CD8-positive, alpha-beta memory T cell (primary cell): ENCODE measurements around the gene WNT1. TPM values are rescaled to one million over a fixed set of nuclear protein-coding genes. Genes with fewer than 3 reads are reported as not detected.

ENCODE experiments used
- CTCF ChIA-PET: fragments of 350-600 bp; sonication (Branson Sonifier 250); formaldehyde crosslinking; loops from one replicate; lab custom pipeline; 2021; ENCODE audit warnings: antibody characterized with exemption; lab: Charles Lee
- POLR2A ChIA-PET: fragments of 350-600 bp; sonication (Branson Sonifier 250); formaldehyde crosslinking; loops from one replicate; lab custom pipeline; 2021; ENCODE audit warnings: antibody characterized with exemption; lab: Charles Lee
- DNase-seq, 5 donors: peaks; one replicate each; pipeline versions ENCODE4 v3.0.0 to v3.0.0-alpha.2; 2020 to 2022; ENCODE audit warnings: mixed read lengths in 1 of 5
- H3K27ac ChIP-seq: one replicate; pipeline ENCODE4 v1.7.0; 2013; ENCODE audit warnings: low read depth, mild to moderate bottlenecking, low read length, moderate library complexity
- H3K27me3 ChIP-seq: 2 replicates; pipeline ENCODE4 v1.7.0; 2013; ENCODE audit warnings: low read length, mild to moderate bottlenecking; ENCODE audit not compliant: insufficient read depth, poor library complexity, severe bottlenecking
- H3K36me3 ChIP-seq: 2 replicates; pipeline ENCODE4 v1.7.0; 2013; ENCODE audit warnings: mild to moderate bottlenecking, low read length, moderate library complexity; ENCODE audit not compliant: insufficient read depth
- H3K4me1 ChIP-seq: 2 replicates; pipeline ENCODE4 v1.7.0; 2013; ENCODE audit warnings: mild to moderate bottlenecking, low read length, moderate library complexity; ENCODE audit not compliant: insufficient read depth
- H3K4me3 ChIP-seq: 2 replicates; pipeline ENCODE4 v1.7.0; 2013; ENCODE audit warnings: mild to moderate bottlenecking, low read length
- H3K9me3 ChIP-seq: 2 replicates; pipeline ENCODE4 v1.7.0; 2013; ENCODE audit warnings: mild to moderate bottlenecking, low read length
- H3K27ac Mint-ChIP-seq, 8 donors: one replicate each; pipeline ENCODE4 v1.8.0; 2020 to 2021; ENCODE audit warnings: mixed read lengths in 8 of 8, mild to moderate bottlenecking in 6 of 8, inconsistent platforms in 3 of 8, moderate library complexity in 3 of 8
- H3K27me3 Mint-ChIP-seq, 2 donors: one replicate each; pipeline ENCODE4 v1.8.0; 2020 to 2021; ENCODE audit warnings: mixed read lengths in 2 of 2, mild to moderate bottlenecking in 1 of 2, moderate library complexity in 1 of 2
- H3K36me3 Mint-ChIP-seq, 3 donors: one replicate each; pipeline ENCODE4 v1.8.0; 2020 to 2021; ENCODE audit warnings: mixed read lengths in 3 of 3, inconsistent platforms in 1 of 3, mild to moderate bottlenecking in 1 of 3
- H3K4me1 Mint-ChIP-seq, 3 donors: one replicate each; pipeline ENCODE4 v1.8.0; 2020 to 2021; ENCODE audit warnings: mixed read lengths in 3 of 3, inconsistent platforms in 1 of 3, mild to moderate bottlenecking in 1 of 3
- H3K4me3 Mint-ChIP-seq, 7 donors: one replicate each; pipeline ENCODE4 v1.8.0; 2020 to 2021; ENCODE audit warnings: mixed read lengths in 7 of 7, mild to moderate bottlenecking in 6 of 7, moderate library complexity in 4 of 7, inconsistent platforms in 2 of 7
- H3K9me3 Mint-ChIP-seq, 5 donors: one replicate each; pipeline ENCODE4 v1.8.0; 2020 to 2022; ENCODE audit warnings: mixed read lengths in 5 of 5, mild to moderate bottlenecking in 3 of 5, moderate library complexity in 2 of 5, inconsistent platforms in 1 of 5
- polyA plus RNA-seq: library from polyadenylated mRNA; unstranded; fragments of 300-500 nt; fragmentation: Illumina TruSeq; gene quantifications from one replicate; pipeline ENCODE4 v1.2.3, GENCODE V29; 2021
- total RNA-seq, 2 experiments: library from RNA; stranded (reverse); gene quantifications; one replicate each; pipeline ENCODE4 v1.2.3, GENCODE V29; 2021

Gene WNT1
- total and polyA plus RNA-seq, 3 experiments from 2014 or later, result 2.3 TPM; not detected in 2

DNA sequence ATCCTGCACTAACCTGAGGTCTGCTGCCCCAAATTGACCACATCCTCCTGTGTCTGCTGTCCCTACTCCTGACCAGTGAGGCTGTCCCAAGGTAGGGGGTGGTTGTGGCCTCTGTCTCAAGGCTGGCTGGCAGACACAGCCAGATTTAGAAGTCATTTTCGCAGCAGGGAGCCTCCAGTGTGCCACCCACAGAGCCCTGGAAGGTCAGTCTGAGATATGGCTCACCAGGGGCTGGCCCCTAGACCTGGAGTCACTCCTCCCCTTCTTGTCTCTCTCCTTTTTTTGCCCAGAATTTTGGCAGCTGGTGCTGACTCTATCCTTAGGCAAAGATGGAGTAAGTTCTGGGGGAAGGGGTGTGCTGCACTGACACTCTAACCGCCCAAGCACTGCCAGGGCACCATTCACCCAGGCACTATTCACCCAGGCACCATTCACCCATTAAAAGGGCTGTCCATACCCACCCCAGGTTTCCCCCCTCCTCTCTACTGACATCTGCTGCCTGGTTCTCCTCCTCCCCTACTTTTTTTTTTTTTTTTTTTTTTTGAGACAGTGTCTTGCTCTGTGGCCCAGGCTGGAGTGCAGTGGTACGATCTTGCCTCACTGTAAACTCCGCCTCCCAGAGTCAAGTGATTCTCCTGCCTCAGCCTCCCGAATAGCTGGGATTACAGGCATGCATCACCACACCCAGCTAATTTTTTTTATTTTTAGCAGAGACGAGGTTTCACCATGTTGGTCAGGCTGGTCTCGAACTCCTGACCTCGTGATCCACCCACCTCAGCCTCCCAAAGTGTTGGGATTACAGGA, 13.3 kb downstream of the WNT1 start:
- Mint-ChIP-seq H3K4me3 (no peak overlapping the region), H3K9me3 (no peaks in the 10 kb centered on the region), H3K36me3 (no peaks in the 10 kb centered on the region), H3K4me1 (peaks cover 14 to 25% (median 20%) of the 10 kb centered on the region in 3 donors), H3K27ac (no peak overlapping the region), H3K27me3 (peaks cover 45 to 48% of the 10 kb centered on the region in 2 donors)
- Histone ChIP-seq H3K9me3 (no peaks in the 10 kb centered on the region), H3K4me1 (peaks cover 5% of the 10 kb centered on the region), H3K27ac (no peak overlapping the region), H3K27me3 (peaks cover 5% of the 10 kb centered on the region), H3K4me3 (no peak overlapping the region), H3K36me3 (no peaks in the 10 kb centered on the region)
- CTCF ChIA-PET, result interaction anchor here (1.2 to 15.2 kb wide), 5 partner anchors 11 to 139 kb away, joined by 3 to 237 read pairs (median 10); partner anchors contain the start of genes DDX23 and WNT1
- DNase-seq, result no peak
- POLR2A ChIA-PET, result interaction anchor here (0.6 kb wide), 1 partner anchor 18 kb away, joined by 5 read pairs; no protein-coding TSS in a partner anchor

DNA sequence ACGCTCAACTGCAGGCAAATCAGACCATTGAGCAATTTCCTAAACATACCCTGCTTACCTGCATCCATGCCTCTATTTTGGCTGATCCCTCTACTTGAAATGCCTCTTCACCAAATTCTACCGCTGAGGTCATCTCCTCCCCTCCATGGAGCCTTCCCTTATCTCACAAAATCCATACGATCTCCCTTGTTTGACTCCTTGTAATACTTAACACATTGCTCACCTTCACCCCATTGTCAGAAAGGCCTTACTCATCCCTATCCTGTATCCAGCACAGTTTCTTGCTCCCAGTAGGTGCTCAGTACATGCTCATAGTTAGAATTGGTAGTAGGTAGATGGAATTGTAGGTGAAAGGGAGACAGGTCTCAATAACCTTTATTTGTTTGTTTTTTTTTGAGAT, 15.7 kb downstream of the WNT1 start:
- Mint-ChIP-seq H3K27me3 (peaks cover 45 to 51% of the 10 kb centered on the region in 2 donors), H3K9me3 (no peaks in the 10 kb centered on the region), H3K36me3 (no peaks in the 10 kb centered on the region), H3K4me3 (no peak overlapping the region), H3K4me1 (peaks cover 16 to 31% (median 21%) of the 10 kb centered on the region in 3 donors), H3K27ac (peak overlapping the region in 1 of 8 donors; percentile 59)
- no peaks in the 10 kb centered on the region for H3K36me3 ChIP-seq
- ChIA-PET CTCF (interaction anchor here (1.2 to 15.2 kb wide), 8 partner anchors 12 to 141 kb away, joined by 3 to 237 read pairs (median 5); partner anchors contain the start of genes ARF3, DDX23 and WNT1), POLR2A (interaction anchor here (0.7 to 0.8 kb wide), 2 partner anchors 12 to 115 kb away, joined by 4 to 12 read pairs; no protein-coding TSS in a partner anchor)
- DNase-seq, result no peak
- no peaks in the 10 kb centered on the region for H3K9me3 ChIP-seq
- no peak overlapping the region for H3K4me3 ChIP-seq
- H3K27me3 ChIP-seq, result peaks cover 15% of the 10 kb centered on the region
- peaks cover 21% of the 10 kb centered on the region for H3K4me1 ChIP-seq
- H3K27ac ChIP-seq, result no peak overlapping the region

DNA sequence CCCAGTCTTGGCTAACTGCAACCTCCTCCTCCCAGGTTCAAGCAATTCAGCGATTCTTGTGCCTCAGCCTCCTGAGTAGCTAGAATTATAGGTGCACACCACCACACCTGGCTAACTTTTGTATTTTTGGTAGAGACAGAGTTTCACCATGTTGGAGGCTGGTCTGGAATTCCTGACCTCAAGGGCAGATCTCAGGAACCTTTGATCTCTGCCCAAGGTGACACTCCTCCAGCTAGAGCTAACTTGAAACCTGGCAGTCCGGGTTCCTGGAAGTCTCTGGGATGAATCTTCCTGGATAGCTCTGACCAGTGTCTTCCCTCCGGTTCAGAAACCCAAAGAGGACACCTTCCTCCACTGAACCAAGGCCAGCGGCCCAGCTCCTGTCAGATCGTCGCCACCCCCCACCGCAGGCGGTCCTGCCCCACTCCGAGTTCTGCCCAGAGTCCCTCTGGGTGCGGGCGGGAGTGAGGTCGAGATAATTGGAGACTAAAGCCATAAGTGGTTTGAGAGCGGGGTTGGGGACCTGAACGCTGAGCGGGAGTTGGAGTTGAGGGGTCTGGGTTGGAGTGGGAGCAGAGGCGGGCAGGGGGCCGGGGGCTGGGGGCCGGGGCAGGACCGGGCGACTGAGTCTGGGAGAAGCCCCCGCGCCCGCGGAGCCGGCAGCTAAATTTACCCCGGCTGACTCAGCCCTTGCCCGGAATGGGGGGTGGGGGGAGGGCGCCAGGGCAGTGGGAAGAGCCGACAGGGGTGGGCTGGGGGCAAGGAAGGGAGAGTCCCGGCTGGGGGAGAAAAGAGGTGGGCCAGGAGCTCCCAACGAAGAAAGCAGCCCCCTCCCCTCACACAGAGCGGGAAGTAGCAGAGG, 16.3 kb downstream of the WNT1 start:
- no peaks in the 10 kb centered on the region for H3K9me3 Mint-ChIP-seq
- ChIA-PET CTCF (interaction anchor here (0.8 to 15.2 kb wide), 8 partner anchors 10 to 142 kb away, joined by 3 to 237 read pairs (median 5); partner anchors contain the start of genes DDX23 and WNT1), POLR2A (interaction anchor here (0.8 kb wide), 1 partner anchor 13 kb away, joined by 4 read pairs; no protein-coding TSS in a partner anchor)
- Histone ChIP-seq H3K4me1 (peaks cover 25% of the 10 kb centered on the region), H3K9me3 (no peaks in the 10 kb centered on the region), H3K36me3 (no peaks in the 10 kb centered on the region), H3K27me3 (peaks cover 18% of the 10 kb centered on the region), H3K4me3 (no peak overlapping the region), H3K27ac (no peak overlapping the region)
- H3K27ac Mint-ChIP-seq, result peak overlapping the region in 2 of 8 donors; percentile 85 to 96
- H3K4me3 Mint-ChIP-seq, result no peak overlapping the region
- no peak for DNase-seq
- H3K27me3 Mint-ChIP-seq, result peaks cover 43 to 48% of the 10 kb centered on the region in 2 donors
- no peaks in the 10 kb centered on the region for H3K36me3 Mint-ChIP-seq
- peaks cover 18 to 38% (median 23%) of the 10 kb centered on the region in 3 donors for H3K4me1 Mint-ChIP-seq

DNA sequence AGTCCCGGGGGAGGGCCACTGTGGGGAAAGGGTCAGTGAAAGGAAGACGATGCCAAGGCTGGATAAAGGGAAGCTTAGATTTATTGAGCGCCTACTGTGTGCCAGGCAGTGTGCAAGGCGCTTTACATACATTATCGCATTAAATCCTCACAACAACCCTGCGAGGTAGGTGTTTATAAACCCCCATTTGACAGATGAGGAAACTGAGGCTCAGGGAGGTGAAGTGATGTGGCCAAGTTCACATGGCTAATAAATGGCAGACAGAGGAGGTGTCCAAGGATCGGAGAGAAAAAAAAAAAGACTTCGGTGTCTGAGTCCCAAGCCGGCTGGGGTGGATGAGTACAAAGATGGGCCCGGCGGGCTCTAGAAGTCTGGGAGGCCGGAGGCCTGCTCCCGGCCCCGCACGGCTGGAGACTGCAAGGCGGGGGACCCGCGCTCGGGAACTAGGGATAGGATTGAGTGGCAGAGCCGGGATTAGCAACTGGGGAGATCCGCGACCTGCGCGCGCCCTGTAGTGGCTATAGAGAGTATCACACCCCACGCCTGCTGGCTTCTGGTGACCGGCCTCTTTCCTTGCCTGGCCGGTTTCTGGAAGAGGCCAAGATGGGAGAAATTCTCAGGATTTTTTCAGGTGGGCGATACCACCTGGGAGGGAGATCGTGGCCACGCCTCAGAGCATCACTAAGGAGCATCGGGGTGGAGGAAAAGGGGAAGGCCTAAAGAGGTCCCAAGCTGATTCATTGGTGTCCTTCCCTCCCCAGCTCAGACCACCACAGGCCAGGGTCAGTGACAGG, 17.2 kb downstream of the WNT1 start:
- no peaks in the 10 kb centered on the region for H3K36me3 ChIP-seq
- peaks cover 26% of the 10 kb centered on the region for H3K27me3 ChIP-seq
- Mint-ChIP-seq H3K9me3 (no peaks in the 10 kb centered on the region), H3K36me3 (no peaks in the 10 kb centered on the region), H3K27me3 (peaks cover 47 to 51% of the 10 kb centered on the region in 2 donors), H3K4me3 (peak overlapping the region; percentile 12 to 66 (median 45)), H3K27ac (peak overlapping the region in 7 of 8 donors; percentile 43 to 97 (median 92)), H3K4me1 (peaks cover 27 to 46% (median 31%) of the 10 kb centered on the region in 3 donors)
- H3K4me1 ChIP-seq, result peaks cover 33% of the 10 kb centered on the region
- H3K9me3 ChIP-seq, result no peaks in the 10 kb centered on the region
- POLR2A ChIA-PET, result no interaction called here
- peak in 4 of 5 donors; percentile 27 to 68 (median 38) for DNase-seq
- CTCF ChIA-PET, result interaction anchor here (0.5 to 15.2 kb wide), 12 partner anchors 9 to 142 kb away, joined by 3 to 237 read pairs (median 5); partner anchors contain the start of genes DDX23 and WNT1
- no peak overlapping the region for H3K4me3 ChIP-seq
- no peak overlapping the region for H3K27ac ChIP-seq

DNA sequence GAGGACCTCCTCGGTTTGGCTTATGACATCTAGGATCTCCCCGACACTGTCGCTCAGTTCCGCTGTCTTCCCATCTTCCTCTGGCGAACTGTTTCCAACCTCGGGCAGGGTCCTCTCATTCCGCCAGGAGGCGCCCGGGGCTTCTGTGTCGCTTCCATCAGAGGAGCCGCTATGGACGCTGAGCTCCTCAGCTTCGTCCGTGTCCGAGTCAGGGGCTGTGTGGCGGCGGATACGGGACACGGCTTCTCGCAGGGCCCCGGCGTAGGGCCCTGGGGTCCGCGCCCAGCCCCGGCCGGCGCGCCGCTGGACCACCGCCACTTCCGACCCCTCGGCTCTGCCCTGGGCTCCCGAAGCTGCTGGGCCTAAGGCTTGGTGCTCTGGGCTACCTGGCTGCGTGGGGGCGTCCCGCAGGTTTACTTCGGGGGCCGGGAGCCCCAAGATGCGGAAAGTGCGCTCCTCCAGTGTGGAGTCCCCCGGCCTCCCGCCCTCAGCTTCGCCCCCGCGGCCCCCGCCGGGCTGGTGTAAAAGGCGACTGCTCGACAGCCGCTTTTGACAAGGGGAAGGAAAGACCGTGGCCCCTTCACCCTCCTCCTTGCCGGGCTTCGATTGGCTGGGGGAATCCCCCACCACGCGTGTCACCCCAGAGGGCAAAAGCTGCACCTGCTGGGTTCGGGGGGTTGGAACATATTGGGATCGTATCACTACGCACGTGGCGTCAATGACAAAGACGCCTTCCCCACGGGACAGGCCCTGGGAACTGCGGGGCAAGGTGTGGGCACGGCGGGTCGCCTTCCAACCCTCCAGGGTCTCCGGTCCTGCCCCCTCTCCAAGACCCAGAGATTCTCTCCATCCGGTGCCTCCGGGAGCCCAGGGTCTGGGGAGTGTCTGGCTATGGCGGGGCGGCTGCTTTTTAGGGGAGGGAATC, 18.9 kb downstream of the WNT1 start:
- CTCF ChIA-PET, result interaction anchor here (0.9 to 15.2 kb wide), 28 partner anchors 8 to 238 kb away, joined by 3 to 237 read pairs (median 4); partner anchors contain the start of genes ARF3, DDX23, FKBP11 and PRKAG1
- peaks cover 5 to 12% (median 9%) of the 10 kb centered on the region in 3 donors for H3K36me3 Mint-ChIP-seq
- POLR2A ChIA-PET, result interaction anchor here (0.6 to 1.4 kb wide), 2 partner anchors 68 to 72 kb away, joined by 3 to 8 read pairs; partner anchors contain the start of gene FKBP11
- Histone ChIP-seq H3K4me1 (peaks cover 36% of the 10 kb centered on the region), H3K27me3 (peaks cover 36% of the 10 kb centered on the region), H3K9me3 (no peaks in the 10 kb centered on the region), H3K36me3 (peaks cover 5% of the 10 kb centered on the region), H3K4me3 (peak overlapping the region; percentile 50), H3K27ac (no peak overlapping the region)
- DNase-seq, result peak; percentile 55 to 75 (median 62)
- H3K27me3 Mint-ChIP-seq, result peaks cover 51 to 60% of the 10 kb centered on the region in 2 donors
- peak overlapping the region in 6 of 8 donors; percentile 65 to 96 (median 85) for H3K27ac Mint-ChIP-seq
- H3K4me3 Mint-ChIP-seq, result peak overlapping the region; percentile 69 to 84 (median 74)
- H3K9me3 Mint-ChIP-seq, result no peaks in the 10 kb centered on the region
- H3K4me1 Mint-ChIP-seq, result peaks cover 33 to 51% (median 35%) of the 10 kb centered on the region in 3 donors

DNA sequence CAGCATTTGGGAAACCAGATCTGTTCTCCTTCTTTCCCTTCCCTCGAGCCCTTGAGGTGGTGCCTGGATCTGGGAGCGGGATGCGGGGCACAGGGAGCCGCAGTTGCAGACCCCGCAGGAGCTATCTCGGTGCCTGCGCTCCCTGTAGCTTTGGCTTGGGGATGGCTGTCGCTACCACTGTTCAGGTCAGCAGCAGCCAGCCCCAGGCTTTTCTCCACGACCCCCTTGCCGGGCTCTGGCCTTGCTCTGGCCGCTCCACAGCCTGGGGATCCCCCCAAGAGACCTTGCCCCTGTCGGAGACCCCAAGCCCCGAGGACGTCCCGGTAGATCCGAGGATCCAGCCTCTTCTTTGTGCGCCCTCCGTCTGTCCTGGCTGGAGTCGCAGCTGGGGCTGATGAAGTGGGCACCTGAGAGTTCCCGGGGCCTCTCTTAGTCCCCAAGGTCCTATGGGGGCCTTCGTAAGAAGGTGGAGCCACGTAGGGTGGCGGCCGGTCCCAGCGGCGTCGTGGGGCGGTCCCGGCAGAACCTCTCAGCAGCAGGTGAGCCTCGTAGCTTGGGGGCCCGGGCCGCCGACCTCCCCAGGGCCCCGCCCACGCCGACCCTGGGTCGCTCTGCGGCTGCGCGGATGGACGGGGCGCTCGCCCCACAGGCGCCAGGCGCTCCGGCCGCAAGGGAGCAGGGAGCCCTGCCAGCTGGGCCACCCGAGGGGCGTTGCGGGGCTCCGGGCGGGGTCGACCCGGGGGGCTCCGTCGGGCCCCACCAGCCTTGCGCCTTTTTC, 19.8 kb downstream of the WNT1 start:
- peak overlapping the region; percentile 50 for H3K4me3 ChIP-seq
- DNase-seq, result peak in 3 of 5 donors; percentile 12 to 58 (median 45)
- H3K27ac ChIP-seq, result no peak overlapping the region
- Mint-ChIP-seq H3K4me1 (peaks cover 33 to 51% (median 35%) of the 10 kb centered on the region in 3 donors), H3K27ac (peak overlapping the region in 5 of 8 donors; percentile 46 to 90 (median 86)), H3K27me3 (peaks cover 53 to 67% of the 10 kb centered on the region in 2 donors), H3K36me3 (peaks cover 10 to 20% (median 17%) of the 10 kb centered on the region in 3 donors), H3K4me3 (peak overlapping the region; percentile 72 to 84 (median 75)), H3K9me3 (no peaks in the 10 kb centered on the region)
- H3K4me1 ChIP-seq, result peaks cover 36% of the 10 kb centered on the region
- ChIA-PET CTCF (interaction anchor here (0.5 to 15.2 kb wide), 23 partner anchors 8 to 237 kb away, joined by 3 to 237 read pairs (median 5); partner anchors contain the start of genes ARF3, DDX23 and WNT1), POLR2A (interaction anchor here (1.4 kb wide), 1 partner anchor 73 kb away, joined by 8 read pairs; the partner anchor contains the start of gene FKBP11)
- H3K27me3 ChIP-seq, result peaks cover 36% of the 10 kb centered on the region
- H3K36me3 ChIP-seq, result peaks cover 10% of the 10 kb centered on the region
- H3K9me3 ChIP-seq, result no peaks in the 10 kb centered on the region
